ENCODE measurements around the gene IGF2BP3. TPM values are rescaled to one million over a fixed set of nuclear protein-coding genes. Genes with fewer than 3 reads are reported as not detected.

The IGF2BP3 gene
- polyA plus RNA-seq, 1 donor (not counting 4 experiments of a cell fraction or from before 2014, with no cell fraction given), result 22.3 TPM

GRCh38 chr7:23294549-23295400 is 175.5 kb downstream of the IGF2BP3 start:
- no peaks in the 10 kb centered on the region for H4K20me1 ChIP-seq (ENCODE audit: control insufficient read depth, extremely low read depth, insufficient read depth, low read length)
- no peaks in the 10 kb centered on the region for H3K9me1 ChIP-seq (ENCODE audit: control insufficient read depth, extremely low read depth, insufficient read depth, low read length)
- no peak overlapping the region for H3K4me3 ChIP-seq (ENCODE audit: control insufficient read depth in 2 of 3, extremely low read depth in 1 of 3, insufficient read depth in 2 of 3, low read depth in 1 of 3, low read length in 3 of 3)
- TF ChIP-seq CTCF (optimal IDR thresholded peaks at IDR 0.05 in 1 of 3, IDR thresholded peaks at IDR 0.05 in 1 of 3, conservative IDR thresholded peaks at IDR 0.05 in 1 of 3; ENCODE audit: extremely low read depth in 1 of 3, insufficient read depth in 2 of 3, low read length in 3 of 3), result no peak
- TF ChIP-seq EZH2 (IDR thresholded peaks at IDR 0.05; ENCODE audit: low read length), result no peak
- no peak overlapping the region for H3K9ac ChIP-seq (ENCODE audit: control insufficient read depth, extremely low read depth, insufficient read depth, low read length)
- FAIRE-seq (no peak), DNase-seq (ENCODE audit: low read depth, low spot score) (no peak)
- H3K4me2 ChIP-seq (ENCODE audit: control insufficient read depth, extremely low read depth, insufficient read depth, low read depth, low read length), result no peak overlapping the region
- H3K27me3 ChIP-seq (ENCODE audit: control insufficient read depth, extremely low read depth, insufficient read depth, low read length), result no peaks in the 10 kb centered on the region
- no peaks in the 10 kb centered on the region for H3K9me3 ChIP-seq (ENCODE audit: control insufficient read depth, low read depth, low read length)
- peaks cover 15% of the 10 kb centered on the region for H3K4me1 ChIP-seq (ENCODE audit: control insufficient read depth, extremely low read depth, insufficient read depth, low read length)
- peaks cover 6% of the 10 kb centered on the region for H3K79me2 ChIP-seq (ENCODE audit: control insufficient read depth, insufficient read depth, low read length)
- H3K36me3 ChIP-seq (ENCODE audit: control insufficient read depth in 2 of 2, extremely low read depth in 1 of 2, insufficient read depth in 2 of 2, low read length in 2 of 2), result no peaks in the 10 kb centered on the region
- H2AFZ ChIP-seq (ENCODE audit: control insufficient read depth, low read length), result no peak overlapping the region
- H3K27ac ChIP-seq (ENCODE audit: control insufficient read depth, insufficient read depth, low read length), result no peak overlapping the region
- dilution Hi-C loops (cut with MboI; ENCODE audit: extremely low pct_ligation_motif_present, low sequenced_read_pairs), result no loop called here

- no peak for FAIRE-seq
Measured at GRCh38 chr7:23293500-23294073, 176.7 kb downstream of the IGF2BP3 start.

More at GRCh38 chr7:23293500-23294073, 176.7 kb downstream of the IGF2BP3 start:
- TF ChIP-seq CTCF (optimal IDR thresholded peaks at IDR 0.05 in 1 of 3, IDR thresholded peaks at IDR 0.05 in 1 of 3, conservative IDR thresholded peaks at IDR 0.05 in 1 of 3; ENCODE audit: extremely low read depth in 1 of 3, insufficient read depth in 2 of 3, low read length in 3 of 3) (no peak), EZH2 (IDR thresholded peaks at IDR 0.05; ENCODE audit: low read length) (no peak)
- no peak overlapping the region for H3K4me3 ChIP-seq (ENCODE audit: control insufficient read depth in 2 of 3, extremely low read depth in 1 of 3, insufficient read depth in 2 of 3, low read depth in 1 of 3, low read length in 3 of 3)
- peaks cover 12% of the 10 kb centered on the region for H3K4me1 ChIP-seq (ENCODE audit: control insufficient read depth, extremely low read depth, insufficient read depth, low read length)
- H3K9me3 ChIP-seq (ENCODE audit: control insufficient read depth, low read depth, low read length), result no peaks in the 10 kb centered on the region
- no peaks in the 10 kb centered on the region for H3K9me1 ChIP-seq (ENCODE audit: control insufficient read depth, extremely low read depth, insufficient read depth, low read length)
- no peaks in the 10 kb centered on the region for H3K36me3 ChIP-seq (ENCODE audit: control insufficient read depth in 2 of 2, extremely low read depth in 1 of 2, insufficient read depth in 2 of 2, low read length in 2 of 2)
- peak overlapping the region; percentile 15 for H2AFZ ChIP-seq (ENCODE audit: control insufficient read depth, low read length)
- no peaks in the 10 kb centered on the region for H3K27me3 ChIP-seq (ENCODE audit: control insufficient read depth, extremely low read depth, insufficient read depth, low read length)
- no peak overlapping the region for H3K9ac ChIP-seq (ENCODE audit: control insufficient read depth, extremely low read depth, insufficient read depth, low read length)
- no peak overlapping the region for H3K27ac ChIP-seq (ENCODE audit: control insufficient read depth, insufficient read depth, low read length)
- dilution Hi-C loops (cut with MboI; ENCODE audit: extremely low pct_ligation_motif_present, low sequenced_read_pairs), result no loop called here
- H3K79me2 ChIP-seq (ENCODE audit: control insufficient read depth, insufficient read depth, low read length), result no peaks in the 10 kb centered on the region
- no peak for DNase-seq (ENCODE audit: low read depth, low spot score)
- H3K4me2 ChIP-seq (ENCODE audit: control insufficient read depth, extremely low read depth, insufficient read depth, low read depth, low read length), result no peak overlapping the region
- no peaks in the 10 kb centered on the region for H4K20me1 ChIP-seq (ENCODE audit: control insufficient read depth, extremely low read depth, insufficient read depth, low read length)

All from keratinocyte (primary cell).